ENCODE results near the gene RER1.

- TF ChIP-seq CTCF (IDR thresholded peaks at IDR 0.05): no peak
- no peak for TF ChIP-seq POLR2A (IDR thresholded peaks at IDR 0.05)
These were observed 35.4 kb downstream of the RER1 start for GRCh38 chr1:2427051-2427450.
